Activated CD4-positive, alpha-beta T cell treated with anti-CD3 and anti-CD28 coated beads, Interleukin-2, Interleukin-6, amounts not matched to agents 100 ng/mL and 50 ng/mL, durations not matched to agents 16 hours and 8 hours (primary cell): ENCODE measurements around the gene NPC2.

ENCODE experiments used
- DNase-seq: peaks from one replicate; pipeline ENCODE4 v3.0.0-alpha.2; 2020

NPC2 gene

GRCh38 chr14:74501691-74502090 is 8.6 kb upstream of the NPC2 start:
- no peak for DNase-seq

- DNase-seq, result no peak
Measured at GRCh38 chr14:74501135-74501614, 8.1 kb upstream of the NPC2 start.

- no peak for DNase-seq
Measured at GRCh38 chr14:74500417-74501134, 7.5 kb upstream of the NPC2 start.

GRCh38 chr14:74495356-74495755 is 2.3 kb upstream of the NPC2 start:
- peak; percentile 49 for DNase-seq

GRCh38 chr14:74493343-74494261 is 497 bp upstream of the NPC2 start, which contains the start of gene ISCA2:
Gene ISCA2 (plus strand): TSS chr14:74493765. CDS start chr14:74493775, 10 bp downstream.
- DNase-seq, result peak; percentile 100

GRCh38 chr14:74491956-74492775 is 939 bp downstream of the NPC2 start:
- DNase-seq, result peak; percentile 48

- DNase-seq, result no peak
Measured at GRCh38 chr14:74490486-74490885, 2.6 kb downstream of the NPC2 start.

- no peak for DNase-seq
Measured at GRCh38 chr14:74488786-74489397, 4.2 kb downstream of the NPC2 start.

- DNase-seq, result no peak
Measured at GRCh38 chr14:74486164-74486563, 6.9 kb downstream of the NPC2 start.

GRCh38 chr14:74483321-74483720 is 9.8 kb downstream of the NPC2 start:
- DNase-seq, result no peak

GRCh38 chr14:74482571-74482970 is 10.5 kb downstream of the NPC2 start:
- no peak for DNase-seq

- DNase-seq, result no peak
Measured at GRCh38 chr14:74480046-74480445, 13.1 kb downstream of the NPC2 start.

- no peak for DNase-seq
Measured at GRCh38 chr14:74478996-74479635, 14.0 kb downstream of the NPC2 start.

- no peak for DNase-seq
Measured at GRCh38 chr14:74476607-74477006, 16.5 kb downstream of the NPC2 start.

GRCh38 chr14:74476107-74476506 is 17.0 kb downstream of the NPC2 start:
- DNase-seq, result no peak

- DNase-seq, result no peak
Measured at GRCh38 chr14:74475678-74476077, 17.4 kb downstream of the NPC2 start.

GRCh38 chr14:74474376-74474775 is 18.7 kb downstream of the NPC2 start:
- no peak for DNase-seq

- DNase-seq, result no peak
Measured at GRCh38 chr14:74472601-74473000, 20.5 kb downstream of the NPC2 start.

- no peak for DNase-seq
Measured at GRCh38 chr14:74469548-74470518, 23.3 kb downstream of the NPC2 start.

- no peak for DNase-seq
Measured at GRCh38 chr14:74468513-74468912, 24.6 kb downstream of the NPC2 start.

GRCh38 chr14:74465335-74465734 is 27.8 kb downstream of the NPC2 start:
- DNase-seq, result no peak
